ENCODE results near the gene YPEL5.
A peak's percentile ranks its signal among the peaks of the same experiment; 100 is the strongest.

Gene YPEL5

DNA sequence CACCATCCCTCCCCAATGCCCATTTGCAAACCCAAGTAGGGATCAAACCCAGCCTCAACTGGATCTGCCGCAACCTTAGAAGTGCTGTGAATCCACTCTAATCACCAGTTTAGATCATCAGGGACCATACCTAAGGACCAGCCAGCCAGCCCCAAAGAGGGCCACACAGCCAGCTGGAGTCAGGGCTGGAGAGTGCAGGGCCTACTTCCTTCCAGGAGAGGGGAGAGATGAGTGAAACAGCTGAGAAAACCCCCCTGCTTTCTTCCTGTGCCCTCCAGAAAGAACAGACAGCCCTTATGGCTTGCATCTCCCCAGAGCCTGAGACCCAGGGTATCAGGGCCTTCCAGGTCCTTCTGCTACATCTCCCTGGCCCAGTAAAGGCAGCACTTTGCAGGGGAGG is 25.8 kb downstream of the YPEL5 start:
- no peak for DNase-seq

DNA sequence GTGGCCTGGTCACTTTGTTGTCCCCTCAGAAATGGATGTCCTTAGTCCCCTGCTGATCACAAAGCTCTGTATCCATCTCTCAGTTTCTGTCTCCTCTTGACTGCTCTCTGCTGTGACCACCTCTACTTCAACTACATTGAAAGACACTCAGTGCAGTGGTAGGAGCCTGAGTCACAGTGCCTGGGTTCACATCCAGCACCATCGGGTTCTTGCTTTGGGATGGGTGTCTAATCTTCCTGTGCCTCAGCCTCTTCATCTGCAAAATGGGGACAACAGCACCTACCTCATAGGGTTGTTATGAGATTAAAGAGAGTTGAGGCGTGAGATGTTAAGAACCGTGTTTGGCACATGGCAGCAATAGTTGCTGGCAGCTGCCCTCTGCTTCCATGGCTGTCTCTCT is 30.6 kb downstream of the YPEL5 start:
- DNase-seq: no peak

DNA sequence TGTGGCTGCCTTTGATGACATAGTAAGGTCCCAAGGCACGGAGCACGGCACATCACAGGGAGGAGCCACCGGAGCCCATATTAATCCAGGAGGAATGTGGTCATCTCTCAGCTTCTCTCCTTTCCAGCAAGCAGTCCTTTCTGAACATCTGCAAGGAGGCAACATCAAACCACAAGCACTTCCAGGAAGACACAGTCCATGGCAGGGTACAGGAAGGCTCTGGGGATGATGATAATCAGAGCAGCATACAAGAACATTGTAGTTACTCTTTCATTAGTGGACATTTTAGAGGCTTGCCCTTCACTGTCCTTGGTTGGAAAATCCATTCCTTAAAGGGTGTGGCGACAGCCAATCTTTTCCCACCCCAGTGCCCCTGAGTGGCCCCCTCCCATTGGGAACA is 31.1 kb downstream of the YPEL5 start:
- no peak for DNase-seq

DNA sequence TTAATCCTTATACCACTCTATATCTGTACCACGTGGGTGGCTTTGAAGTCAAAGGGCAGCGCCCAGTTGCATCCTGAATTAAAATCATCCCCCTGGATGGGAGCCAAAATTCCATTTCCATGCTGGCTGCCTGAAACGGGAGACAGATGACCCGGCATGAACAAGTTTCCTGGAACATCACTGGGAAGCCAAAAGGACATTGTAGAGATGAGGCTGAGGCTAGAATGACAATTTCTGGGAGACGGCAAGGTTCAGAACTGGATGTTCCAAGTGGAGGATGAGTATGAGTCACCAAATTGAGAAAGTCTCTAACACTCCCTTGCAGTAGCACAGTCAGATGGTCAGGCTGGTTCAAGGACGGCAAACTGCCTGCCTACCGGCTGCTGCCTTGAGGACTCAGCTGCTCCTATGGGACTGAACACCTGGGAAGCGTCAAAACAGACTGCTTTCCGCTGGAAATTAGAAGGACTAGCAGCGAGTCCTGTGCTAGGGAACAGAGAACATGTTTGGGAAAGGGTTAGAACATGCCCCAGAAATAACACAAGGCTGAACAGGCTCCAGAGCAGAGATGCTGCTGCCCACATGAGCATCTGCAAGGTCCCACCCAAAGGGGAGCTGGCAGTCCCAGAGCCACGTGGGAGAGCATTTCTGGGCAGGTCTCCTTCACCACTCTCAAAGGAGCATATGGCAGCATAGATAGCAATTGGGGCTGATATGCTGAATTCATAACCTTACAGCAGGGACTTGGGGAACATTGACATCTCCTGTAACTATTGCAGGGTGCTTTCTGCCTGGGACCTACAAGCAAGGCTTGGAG is 32.0 kb downstream of the YPEL5 start:
- no peak for DNase-seq

DNA sequence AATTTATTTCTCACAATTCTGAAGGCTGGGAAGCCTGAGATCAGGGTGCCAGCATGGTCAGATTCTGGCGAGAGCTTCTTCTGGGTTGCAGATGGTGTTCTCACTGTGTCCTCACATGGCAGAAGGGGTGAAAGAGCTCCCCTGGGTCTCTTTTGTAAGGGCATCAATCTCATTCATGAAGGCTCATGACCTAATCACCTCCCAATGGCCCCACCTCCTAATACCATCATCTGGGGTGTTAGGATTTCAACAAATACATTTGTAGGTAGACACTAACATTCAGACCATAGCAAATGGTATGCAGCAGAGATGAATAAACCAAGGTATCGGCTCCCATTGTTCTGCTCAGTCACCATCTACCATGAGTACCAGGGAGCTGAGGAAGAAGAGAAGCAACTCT is 32.7 kb downstream of the YPEL5 start:
- DNase-seq: no peak

DNA sequence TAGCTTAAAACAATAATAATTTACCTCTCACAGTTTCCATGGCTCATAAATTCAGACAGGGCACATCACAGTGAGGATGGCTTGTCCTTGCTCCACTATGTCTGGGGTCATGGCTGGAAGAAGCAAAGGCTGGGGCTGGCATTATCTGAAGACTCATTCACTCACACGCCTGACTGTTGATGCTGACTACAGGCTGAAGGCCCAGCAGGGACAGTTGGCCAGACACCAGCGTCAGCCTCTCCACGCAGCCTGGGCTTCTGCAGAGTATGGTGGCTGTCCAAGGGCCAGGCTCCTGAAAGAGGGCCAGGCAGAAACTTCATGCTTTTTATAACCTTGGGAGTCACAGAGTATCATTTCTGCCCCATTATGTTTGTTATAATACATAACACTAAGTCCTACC is 33.4 kb downstream of the YPEL5 start:
- no peak for DNase-seq

DNA sequence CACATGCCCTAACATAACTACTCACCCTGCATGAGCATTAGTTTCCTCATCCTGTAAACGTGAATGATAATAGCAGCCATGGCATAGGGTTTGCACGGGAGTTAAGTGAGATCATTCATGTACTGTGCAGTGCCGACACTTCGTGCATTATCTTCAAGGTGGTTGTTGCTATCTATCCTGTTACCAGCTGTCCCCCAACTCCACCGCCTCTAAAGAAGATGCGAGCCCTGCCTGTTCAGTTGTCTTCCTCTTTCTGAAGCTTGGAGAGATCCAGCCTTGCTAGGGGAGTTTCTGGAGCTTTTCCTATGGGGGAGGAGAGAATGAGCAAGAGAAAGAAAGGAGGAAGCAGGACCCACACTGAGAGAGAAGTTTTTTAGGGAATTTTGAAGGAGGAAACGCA is 34.4 kb downstream of the YPEL5 start:
- DNase-seq: no peak

DNA sequence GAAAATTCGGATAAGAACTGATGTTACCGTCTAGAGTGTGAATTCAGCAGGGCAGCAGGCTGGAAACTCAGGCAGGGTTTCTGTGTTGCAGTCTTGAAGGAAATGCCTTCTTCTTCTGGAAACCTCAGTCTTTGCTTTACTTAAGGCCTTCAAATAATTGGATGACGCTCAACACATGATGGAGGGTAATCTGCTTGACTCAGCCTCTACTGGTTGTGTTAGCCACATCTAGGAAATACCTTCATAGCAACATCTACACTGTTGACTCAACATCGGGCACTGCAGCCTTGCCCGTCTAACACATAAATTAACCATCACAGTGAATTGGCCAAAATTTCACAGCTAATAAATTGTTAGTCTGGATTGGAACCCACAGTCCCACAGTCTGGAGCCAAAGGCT is 37.2 kb downstream of the YPEL5 start:
- DNase-seq: no peak

DNA sequence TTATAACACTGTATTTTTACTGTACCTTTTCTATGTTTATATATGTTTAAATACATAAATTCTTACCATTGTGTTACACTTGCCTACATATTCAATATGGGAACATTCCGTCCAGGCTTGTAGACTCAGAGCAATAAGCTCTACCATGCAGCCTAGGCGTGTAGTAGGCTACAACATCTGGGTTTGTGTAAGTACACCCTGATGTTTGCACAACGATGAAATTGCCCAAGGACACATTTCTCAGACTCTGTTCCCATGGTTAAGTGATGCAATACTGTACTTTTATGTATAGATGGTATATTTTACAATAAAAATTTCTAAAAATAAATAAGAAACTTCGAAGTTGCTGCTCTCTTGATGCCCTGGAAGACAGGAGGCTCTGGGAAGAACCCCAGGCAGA is 38.4 kb downstream of the YPEL5 start:
- no peak for DNase-seq

DNA sequence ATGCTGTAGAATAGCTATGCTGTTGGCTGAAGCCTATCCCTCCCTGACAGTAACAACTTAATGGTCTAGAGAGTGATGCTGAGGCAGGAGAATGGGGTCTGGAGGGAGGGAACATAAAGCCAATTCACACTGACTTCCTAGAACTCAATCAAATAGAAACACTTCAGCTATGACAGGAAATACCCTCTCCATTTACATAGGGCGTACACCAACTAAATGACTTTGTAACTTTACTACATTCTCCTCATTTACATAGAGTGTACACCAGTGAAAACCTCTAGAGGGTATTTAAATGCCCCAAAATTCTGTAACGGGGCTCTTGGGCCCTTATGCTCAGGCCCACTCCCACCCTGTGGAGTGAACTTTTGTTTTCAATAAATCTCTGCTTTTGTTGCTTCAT is 41.5 kb downstream of the YPEL5 start:
- no peak for DNase-seq

DNA sequence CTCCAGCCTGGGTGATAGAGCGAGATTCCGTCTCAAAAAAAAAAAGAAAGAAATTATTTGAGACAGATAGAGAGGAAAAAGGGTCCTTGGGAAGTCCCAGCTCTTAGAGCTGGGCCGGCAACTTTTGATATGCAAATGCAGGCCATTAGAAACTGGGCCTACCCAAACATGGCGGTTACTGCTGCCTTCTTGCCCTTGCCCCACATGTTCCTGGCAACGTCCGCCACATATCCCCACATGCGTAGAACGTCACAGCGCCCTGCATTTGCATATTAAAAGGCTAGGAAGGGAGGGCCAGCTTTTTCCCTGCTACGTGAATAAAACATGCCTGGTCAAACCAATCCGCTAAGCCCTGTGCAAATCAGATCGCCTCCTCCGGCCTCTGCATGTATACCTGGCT is 43.8 kb downstream of the YPEL5 start:
- no peak for DNase-seq

DNA sequence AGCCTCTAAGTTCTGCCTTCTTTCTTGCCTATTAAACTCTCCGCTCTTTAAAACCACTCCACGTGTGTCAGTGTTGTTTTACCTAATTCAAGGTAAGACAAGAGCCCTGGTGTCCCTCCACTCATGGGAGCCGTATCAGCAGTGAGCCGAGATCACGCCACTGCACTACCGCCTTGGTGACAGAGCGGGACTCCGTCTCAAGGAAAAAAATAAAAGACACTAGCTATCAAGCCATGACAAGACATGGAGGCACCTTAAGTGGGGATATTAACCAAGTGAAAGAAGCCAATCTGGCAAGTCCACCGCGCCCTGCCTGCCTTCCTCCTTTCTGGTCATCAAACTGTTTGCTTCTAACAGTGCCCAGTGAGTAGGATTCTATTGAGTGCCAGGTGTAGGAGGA is 44.3 kb downstream of the YPEL5 start:
- DNase-seq: no peak

DNA sequence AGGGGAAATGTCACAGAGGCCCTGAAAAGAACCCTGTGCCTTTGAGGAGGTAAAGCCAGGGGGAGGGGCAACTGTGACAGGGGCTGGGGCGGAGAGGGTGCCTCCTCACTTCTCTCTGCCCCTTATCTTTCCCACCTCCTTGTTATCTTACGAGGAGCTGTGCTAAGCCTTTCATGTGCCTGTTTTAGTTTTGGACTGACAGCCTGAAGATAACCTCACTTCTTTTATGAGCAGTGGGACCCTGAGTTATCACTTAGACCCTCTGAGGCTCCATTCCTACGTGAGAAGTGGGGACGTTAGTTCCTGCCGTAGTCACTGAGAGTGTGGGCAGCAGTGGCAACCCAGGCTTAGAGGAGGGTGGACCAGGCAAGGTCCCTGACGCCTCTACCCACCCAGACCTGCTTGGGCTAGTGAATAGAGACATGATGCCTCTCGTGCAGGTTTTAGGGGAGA is 45.0 kb downstream of the YPEL5 start:
- DNase-seq: no peak

DNA sequence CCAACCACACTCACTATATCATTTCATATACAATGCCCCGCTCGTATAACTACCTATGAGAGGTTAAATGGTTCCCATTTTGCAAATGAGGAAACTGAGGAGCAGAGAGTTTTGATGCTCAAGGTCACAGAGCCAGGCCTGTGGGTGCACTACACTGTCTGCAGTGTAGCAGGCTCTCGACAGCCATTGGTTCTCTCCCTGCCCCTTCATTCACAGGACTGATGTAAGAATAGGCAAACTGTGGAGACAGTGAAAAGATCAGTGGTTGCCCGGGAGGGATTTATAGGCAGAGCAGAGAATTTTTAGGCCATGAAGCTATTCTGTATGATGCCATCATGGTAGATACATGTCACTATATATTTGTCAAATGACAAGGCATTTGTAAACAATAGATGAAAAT is 45.5 kb downstream of the YPEL5 start:
- no peak for DNase-seq

DNA sequence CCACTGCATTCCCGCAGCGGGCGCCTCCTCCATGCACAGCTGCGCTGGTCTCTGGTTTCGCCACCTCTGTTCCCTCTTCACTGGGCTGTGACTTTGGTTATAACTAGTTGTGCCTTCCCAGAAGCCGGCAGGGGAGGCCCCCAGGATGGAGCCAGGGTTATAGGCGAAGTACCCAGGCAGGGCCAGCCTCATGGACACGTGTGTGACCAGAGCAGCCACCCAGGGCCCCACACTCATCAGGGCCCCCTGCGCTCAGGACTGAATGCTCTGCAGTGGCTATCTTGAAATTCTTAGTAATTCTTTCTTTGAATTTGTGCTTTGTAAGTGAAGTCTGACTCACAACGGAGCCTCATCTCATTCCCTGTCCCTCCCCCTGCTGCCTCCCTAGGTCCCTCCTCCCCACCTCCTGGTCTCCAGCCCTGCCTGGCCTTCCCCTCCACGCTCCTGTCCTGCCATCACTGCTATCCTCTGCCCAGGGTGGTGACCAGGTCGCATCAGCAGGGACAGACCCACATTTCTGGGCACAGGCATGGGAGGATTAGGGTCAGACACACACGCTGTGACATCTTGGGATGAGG is 46.4 kb downstream of the YPEL5 start:
- no peak for DNase-seq

DNA sequence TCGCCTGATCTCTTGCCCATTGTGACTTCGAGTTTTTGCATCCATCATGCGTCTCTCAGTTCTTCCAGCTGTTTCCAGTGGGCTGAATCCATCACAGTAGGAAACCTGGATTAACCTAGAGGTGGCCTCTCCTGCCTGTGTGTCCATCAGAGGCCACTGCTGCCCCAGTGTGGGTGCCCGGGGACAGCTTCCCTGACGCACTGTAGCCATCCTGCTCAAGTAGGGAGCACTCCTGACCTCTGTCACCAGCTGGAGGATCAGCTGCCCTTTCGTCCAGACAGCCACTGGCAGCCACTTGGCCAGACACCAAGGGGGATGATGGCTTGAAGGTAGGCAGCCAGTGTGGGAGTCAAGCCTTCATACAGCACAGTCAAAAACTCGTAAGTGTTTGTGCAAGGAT is 47.6 kb downstream of the YPEL5 start:
- DNase-seq: no peak

DNA sequence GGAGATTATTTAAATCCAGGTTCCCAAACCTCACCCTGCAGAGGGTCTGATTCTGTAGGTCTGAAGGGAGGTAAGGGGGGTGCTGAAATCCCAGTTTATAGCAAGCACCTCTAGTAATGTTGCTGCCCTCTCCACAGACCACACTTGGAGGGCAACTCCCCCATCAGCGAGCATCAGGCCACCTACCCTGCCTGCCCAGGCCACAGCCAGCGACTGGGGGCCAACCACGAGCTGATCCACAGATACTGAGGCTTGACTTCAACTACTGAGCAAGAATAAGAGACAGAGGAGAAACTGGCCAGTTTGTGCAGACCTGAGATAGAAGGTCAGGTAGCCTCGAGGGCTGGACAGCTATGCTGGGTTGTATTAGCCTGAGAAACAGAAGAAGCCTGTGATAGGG is 48.2 kb downstream of the YPEL5 start:
- no peak for DNase-seq

DNA sequence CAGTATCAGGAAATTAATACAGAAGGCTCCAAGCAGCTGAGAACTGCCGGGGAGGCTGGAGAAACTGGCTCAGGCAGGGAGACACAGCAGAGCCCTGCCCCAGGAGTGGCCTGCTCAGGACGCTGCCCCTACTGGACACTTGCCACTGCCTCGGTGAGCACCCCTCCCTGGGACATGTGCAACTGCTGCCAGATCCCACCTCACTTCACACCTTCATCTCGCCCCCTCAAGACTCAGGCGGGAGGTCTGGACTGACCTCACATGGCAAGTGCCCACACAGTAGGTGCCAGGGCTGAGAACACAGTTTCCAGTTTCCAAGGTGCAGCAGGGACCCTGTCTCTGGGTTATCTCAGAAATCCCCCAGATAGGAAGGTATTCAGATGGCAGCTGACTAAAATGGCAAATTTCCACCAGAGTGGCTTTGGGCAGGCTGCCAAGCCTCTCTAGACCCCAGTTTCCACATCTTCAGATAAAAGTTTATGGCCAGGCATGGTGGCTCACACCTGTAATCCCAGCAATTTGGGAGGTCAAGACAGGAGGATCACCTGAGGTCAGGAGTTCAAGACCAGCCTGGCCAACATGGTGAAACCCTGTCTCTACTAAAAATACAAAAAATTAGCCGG is 50.9 kb downstream of the YPEL5 start:
- DNase-seq: no peak

DNA sequence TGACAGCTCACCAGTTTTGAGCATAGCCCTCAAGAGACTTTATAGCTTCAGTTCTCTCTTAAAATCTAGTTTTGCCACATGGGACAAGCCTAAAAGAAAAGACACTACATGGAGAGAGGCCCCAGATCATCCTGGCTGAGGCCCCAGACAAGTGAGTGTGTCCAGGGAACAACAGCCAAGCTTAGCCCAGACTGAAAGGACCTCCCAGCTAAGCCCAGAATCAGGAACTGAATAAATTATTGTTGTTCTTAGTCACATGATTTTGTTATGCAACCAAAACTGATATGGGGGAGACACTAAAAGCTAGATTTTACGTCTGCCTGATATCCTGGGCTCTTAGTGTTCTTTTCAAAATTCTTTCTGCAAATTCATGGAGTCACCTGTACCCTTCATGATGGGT is 55.2 kb downstream of the YPEL5 start:
- DNase-seq: peak; percentile 40

DNA sequence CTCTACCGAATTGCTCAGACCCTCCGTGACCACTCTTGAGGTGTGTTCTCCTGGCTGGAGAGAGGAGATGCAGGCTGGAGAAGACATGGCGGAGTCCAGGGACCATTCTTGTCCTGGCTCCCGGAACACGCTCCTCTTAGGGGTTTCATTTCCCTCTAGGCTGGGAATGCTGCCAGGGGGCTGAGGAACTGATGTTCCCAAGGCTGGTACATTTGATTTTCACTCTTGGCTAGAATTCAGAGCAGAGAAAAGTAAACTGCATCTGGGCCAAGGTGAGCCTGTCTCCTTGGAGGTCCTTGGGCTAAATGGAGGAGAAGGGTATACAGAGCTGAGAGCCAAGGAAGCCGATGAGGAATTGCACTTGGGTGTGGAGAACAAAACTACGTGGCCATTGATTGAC is 56.3 kb downstream of the YPEL5 start:
- DNase-seq: no peak

DNA sequence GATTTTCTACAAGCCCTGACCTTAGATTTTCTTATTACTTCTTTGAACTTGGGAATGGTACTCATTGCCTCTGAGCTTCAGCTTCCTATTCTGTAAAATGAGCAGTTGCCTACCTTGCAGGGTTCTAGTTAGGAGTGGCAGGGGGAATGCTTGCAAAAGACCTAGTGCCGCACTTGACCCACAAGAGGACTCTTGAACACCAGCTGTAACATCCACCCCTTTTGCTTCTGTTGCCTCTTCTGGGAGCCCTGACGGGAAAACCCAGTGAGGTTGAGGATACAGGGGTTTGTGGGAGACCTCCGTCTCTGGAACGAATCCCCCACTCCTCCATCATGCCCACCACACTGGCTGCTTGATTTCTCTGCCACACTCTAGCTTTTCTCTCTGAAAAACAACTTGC is 57.5 kb downstream of the YPEL5 start:
- no peak for DNase-seq

DNA sequence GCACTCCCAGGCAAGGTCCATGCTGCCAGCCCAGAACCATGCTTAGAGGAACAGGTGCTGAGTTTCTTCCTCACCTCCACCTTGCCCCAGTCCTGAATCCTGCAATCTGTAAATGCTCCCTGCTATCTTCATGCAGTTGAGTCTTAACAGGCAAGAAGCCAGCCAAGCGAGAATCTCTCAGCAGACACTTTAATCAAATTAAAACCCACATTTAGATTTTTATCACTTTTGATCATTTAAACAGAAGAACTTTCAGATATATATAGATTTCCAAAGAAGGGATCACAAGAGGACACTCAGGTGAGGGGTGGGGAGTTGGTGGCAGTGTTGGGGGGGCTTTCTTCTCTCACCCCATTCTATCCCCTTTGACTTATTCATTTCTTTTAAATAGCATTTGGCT is 58.6 kb downstream of the YPEL5 start:
- no peak for DNase-seq

DNA sequence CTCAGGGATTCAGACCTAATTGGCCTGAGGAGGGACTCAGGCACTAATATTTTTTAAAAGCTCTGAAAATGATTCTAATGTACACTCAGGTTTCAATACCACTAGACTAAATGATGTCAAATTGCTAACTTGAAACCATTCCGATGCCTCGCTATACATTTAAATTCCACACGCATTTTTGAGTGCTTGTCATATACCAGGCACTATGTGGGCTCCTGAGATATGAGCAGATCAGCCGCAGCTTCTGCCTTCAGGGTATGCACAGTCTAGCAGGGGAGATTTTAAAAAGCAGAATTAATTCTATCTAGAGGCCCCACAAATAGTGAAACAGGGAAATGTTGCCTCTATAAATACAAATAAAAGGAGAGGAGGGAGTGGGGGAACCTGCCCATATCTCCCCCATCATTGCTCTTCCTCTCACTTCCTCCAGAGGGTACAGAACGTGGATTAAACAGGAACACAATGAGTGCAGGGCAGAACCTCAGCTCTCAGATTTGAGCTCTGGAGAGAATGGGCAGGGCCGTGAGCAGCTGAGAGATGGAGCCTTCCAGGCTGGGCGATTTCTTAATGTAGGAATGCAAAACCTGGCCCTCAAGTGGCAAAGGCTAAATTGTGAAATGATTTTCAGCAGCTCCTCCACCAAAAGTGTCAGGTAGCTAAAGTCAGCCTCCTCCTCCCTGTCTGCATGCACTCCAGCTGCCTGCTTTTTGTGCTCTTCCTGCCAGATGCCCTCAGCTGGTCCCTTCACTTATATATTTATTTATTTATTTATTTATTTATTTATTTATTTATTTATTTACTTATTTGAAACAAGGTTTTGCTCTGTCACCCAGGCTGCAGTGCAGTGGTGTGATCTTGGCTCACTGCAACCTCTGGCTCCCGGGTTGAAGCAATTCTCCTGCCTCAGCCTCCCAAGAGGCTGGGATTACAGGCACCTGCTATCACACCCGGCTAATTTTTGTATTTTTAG is 59.9 kb downstream of the YPEL5 start:
- no peak for DNase-seq
